Heart right ventricle (tissue), 16 donors: ENCODE results near the gene AFF2. TPM values are rescaled to one million over a fixed set of nuclear protein-coding genes. Genes with fewer than 3 reads are reported as not detected.

Experiments
- ATAC-seq, 8 donors: fragments of 200-7000 bp; cut with Tn5 transposase; one replicate each; pipeline ENCODE4 v1.9.1; 2020; ENCODE audit warnings: mild to moderate bottlenecking in 8 of 8, moderate library complexity in 8 of 8, moderate number of reproducible peaks in 1 of 8
- DNase-seq, 2 donors: peaks; one replicate each; pipeline ENCODE4 v3.0.0-alpha.2; 2020
- H3K27ac ChIP-seq, 10 donors: fragments of 200-600 bp; sonication (generic) in 2 of 10; one replicate each; pipeline versions ENCODE4 v1.5.0 to v1.8.0; 2020 to 2022; ENCODE audit warnings: mild to moderate bottlenecking in 3 of 10
- H3K27me3 ChIP-seq, 7 donors: fragments of 200-600 bp; one replicate each; pipeline ENCODE4 v1.8.0; 2021 to 2022; ENCODE audit warnings: mild to moderate bottlenecking in 2 of 7
- H3K36me3 ChIP-seq, 9 donors: fragments of 200-600 bp; sonication (generic) in 1 of 9; one replicate each; pipeline versions ENCODE4 v1.5.0 to v1.8.0; 2020 to 2022; ENCODE audit warnings: mild to moderate bottlenecking in 2 of 9
- H3K4me1 ChIP-seq, 9 donors: fragments of 200-600 bp; sonication (generic) in 1 of 9; one replicate each; pipeline versions ENCODE4 v1.5.0 to v1.8.0; 2020 to 2022; ENCODE audit warnings: mild to moderate bottlenecking in 4 of 9
- H3K4me3 ChIP-seq, 10 donors: fragments of 200-600 bp; sonication (generic) in 2 of 10; one replicate each; pipeline versions ENCODE4 v1.5.0 to v1.8.0; 2020 to 2022; ENCODE audit warnings: mild to moderate bottlenecking in 7 of 10, moderate library complexity in 2 of 10
- H3K9me3 ChIP-seq, 11 donors: fragments of 200-600 bp in 10 of 11; sonication (generic) in 2 of 11; one replicate each; pipeline versions ENCODE4 v1.5.0 to v1.8.0; 2013 to 2022; ENCODE audit warnings: mild to moderate bottlenecking in 2 of 11, control low read depth in 1 of 11, moderate library complexity in 1 of 11
- CTCF ChIP-seq, 9 donors: fragments of 200-600 bp; sonication (generic) in 2 of 9; IDR thresholded peaks; one replicate each; pipeline versions ENCODE4 v1.5.0 to v1.8.0; 2021 to 2022; ENCODE audit warnings: antibody characterized with exemption in 9 of 9, mild to moderate bottlenecking in 5 of 9, moderate library complexity in 1 of 9
- WGBS, 2 donors: extraction: QIAGEN DNeasy Blood & Tissue Kit; methylation state at CpG; one replicate each; pipeline ENCODE4 v1.1.7; 2013; ENCODE audit warnings: inconsistent platforms in 1 of 2; 5-methylcytosine and 5-hydroxymethylcytosine counted together
- intact Hi-C, 10 donors: fragments of 100-400 bp; cut with DNase I; formaldehyde crosslinking; loops; one replicate each; pipeline versions ENCODE4 v1.11.1 to v1.14.2; 2022
- polyA plus RNA-seq, 2 donors: library from polyadenylated mRNA; stranded (reverse); fragments of 200-250 nt; gene quantifications; one replicate each; pipeline ENCODE4 v1.2.3, GENCODE V29; 2013
- total RNA-seq, 10 donors: library from RNA; stranded (reverse); fragmentation: NEBNext Ultra II Directional in 3 of 10; extraction: Animal tissue kit (Norgen Biotek cat#: 25700) in 3 of 10; gene quantifications; one replicate each; pipeline versions ENCODE4 v1.2.1 to v1.2.4, GENCODE V29; 2021 to 2023
- donor health status: Arrhythmogenic right ventricular cardiomyopathy.
- donor health status: ischemic (EF 13 %, LVEDD 7.1; RV severe dilation, severe dysfunction).
- donor health status: healthy with polysubstance abuse.
- donor health status: DM: no; HTN: yes; CAD: no.
- donor health status: DM: no; HTN: no; CAD: no.
- donor health status: ischemic (EF 25% LVEDD 6.9; RV normal size, moderate dysfunction).
- donor health status: ischemic (EF 25% LVEDD 5.7; RV mildly dilated, moderate dysfunction).
- donor health status: healthy.
- donor health status: DM: yes; HTN: yes; CAD: no.
- donor health status: Ischemic cardiomyopathy.
- donor health status: ischemic (EF 35%, LVEDD 5.7; RV mildly dilated, moderate dysfunction).
- donor health status: nonischemic (EF 11% LVEDD 7.7; RV severe dilation, severe dysfunction).
- donor health status: DM: yes; HTN: yes; CAD: no.
- donor health status: PGD.
- donor health status: ischemic (EF 29% LVEDD 5.4; RV normal size, mild dysfunction).
- donor health status: nonischemic (EF 23%, LVEDD 6.1; RV moderate dilation, normal function).

The AFF2 gene
- total and polyA plus RNA-seq, 12 donors = 0.01 to 0.59 (median 0.20) TPM; not detected in 2

GRCh38 chrX:148788449-148788848, 288.0 kb downstream of the AFF2 start:
- 66 to 68% methylated on average over 4 of the region's 4 CpGs for WGBS, 2 donors
- no peak for ATAC-seq
- DNase-seq = no peak
- intact Hi-C loops = no loop called here
- no peaks in the 10 kb centered on the region for H3K9me3 ChIP-seq
- H3K4me1 ChIP-seq = no peaks in the 10 kb centered on the region
- no peak overlapping the region for H3K27ac ChIP-seq
- H3K27me3 ChIP-seq = no peaks in the 10 kb centered on the region
- no peaks in the 10 kb centered on the region for H3K36me3 ChIP-seq
- no peak for TF ChIP-seq CTCF (IDR thresholded peaks at IDR 0.05)
- H3K4me3 ChIP-seq = no peak overlapping the region

- ATAC-seq (no peak), DNase-seq (no peak)
- intact Hi-C loops = no loop called here
- Histone ChIP-seq H3K36me3 (no peaks in the 10 kb centered on the region), H3K27ac (no peak overlapping the region), H3K4me3 (no peak overlapping the region), H3K27me3 (no peaks in the 10 kb centered on the region), H3K9me3 (no peaks in the 10 kb centered on the region), H3K4me1 (no peaks in the 10 kb centered on the region)
- TF ChIP-seq CTCF (IDR thresholded peaks at IDR 0.05) = no peak
Measured at GRCh38 chrX:148794350-148794749, 293.9 kb downstream of the AFF2 start.

- H3K36me3 ChIP-seq = no peaks in the 10 kb centered on the region
- no peaks in the 10 kb centered on the region for H3K27me3 ChIP-seq
- H3K9me3 ChIP-seq = no peaks in the 10 kb centered on the region
- H3K4me3 ChIP-seq = no peak overlapping the region
- no peak overlapping the region for H3K27ac ChIP-seq
- no peak for TF ChIP-seq CTCF (IDR thresholded peaks at IDR 0.05)
- WGBS, 2 donors = 77 to 79% methylated on average over 8 of the region's 8 CpGs
- DNase-seq = no peak
- ATAC-seq = no peak
- no peaks in the 10 kb centered on the region for H3K4me1 ChIP-seq
- intact Hi-C loops = no loop called here
Measured at GRCh38 chrX:148804579-148805355, 304.4 kb downstream of the AFF2 start.

GRCh38 chrX:148806145-148806870, 305.9 kb downstream of the AFF2 start:
- intact Hi-C loops = no loop called here
- no peak for TF ChIP-seq CTCF (IDR thresholded peaks at IDR 0.05)
- Histone ChIP-seq H3K36me3 (no peaks in the 10 kb centered on the region), H3K4me1 (no peaks in the 10 kb centered on the region), H3K4me3 (no peak overlapping the region), H3K9me3 (no peaks in the 10 kb centered on the region), H3K27ac (no peak overlapping the region), H3K27me3 (no peaks in the 10 kb centered on the region)
- 77 to 82% methylated on average over 17 of the region's 17 CpGs for WGBS, 2 donors
- no peak for ATAC-seq
- no peak for DNase-seq
